Stimulated activated CD4-positive, alpha-beta T cell treated with anti-CD3 and anti-CD28 coated beads, Interleukin-1b, Interleukin-23, amount 100 ng/mL, for 4 hours (primary cell): ENCODE results near the gene SCP2D1.

Source experiments
- DNase-seq, 2 donors: peaks; one replicate each; pipeline ENCODE4 v3.0.0-alpha.2; 2020; ENCODE audit warnings: low read depth in 2 of 2

SCP2D1 gene

GRCh38 chr20:18815194-18815942 lies 1.8 kb downstream of the SCP2D1 start:
- DNase-seq, result no peak

DNA sequence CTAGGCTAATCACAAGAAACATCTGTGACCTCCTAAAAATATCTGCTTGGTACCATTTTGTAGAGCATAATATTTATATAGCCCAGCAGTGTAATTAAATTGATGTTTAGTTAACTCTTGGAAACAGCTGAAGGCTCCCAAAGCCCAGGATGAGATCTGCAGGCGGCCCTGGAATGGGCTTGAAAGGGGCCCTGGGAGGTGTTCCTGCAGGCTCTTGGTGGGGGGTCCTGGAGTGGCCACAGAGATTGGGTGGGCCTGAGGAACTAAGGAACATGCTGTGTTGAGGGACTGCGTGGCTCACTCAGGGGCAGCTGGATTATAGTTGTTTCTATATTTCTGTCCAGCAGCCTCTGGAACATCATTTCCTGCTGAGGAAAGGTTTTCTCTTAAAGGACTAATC lies 9.2 kb downstream of the SCP2D1 start:
- no peak for DNase-seq

DNA sequence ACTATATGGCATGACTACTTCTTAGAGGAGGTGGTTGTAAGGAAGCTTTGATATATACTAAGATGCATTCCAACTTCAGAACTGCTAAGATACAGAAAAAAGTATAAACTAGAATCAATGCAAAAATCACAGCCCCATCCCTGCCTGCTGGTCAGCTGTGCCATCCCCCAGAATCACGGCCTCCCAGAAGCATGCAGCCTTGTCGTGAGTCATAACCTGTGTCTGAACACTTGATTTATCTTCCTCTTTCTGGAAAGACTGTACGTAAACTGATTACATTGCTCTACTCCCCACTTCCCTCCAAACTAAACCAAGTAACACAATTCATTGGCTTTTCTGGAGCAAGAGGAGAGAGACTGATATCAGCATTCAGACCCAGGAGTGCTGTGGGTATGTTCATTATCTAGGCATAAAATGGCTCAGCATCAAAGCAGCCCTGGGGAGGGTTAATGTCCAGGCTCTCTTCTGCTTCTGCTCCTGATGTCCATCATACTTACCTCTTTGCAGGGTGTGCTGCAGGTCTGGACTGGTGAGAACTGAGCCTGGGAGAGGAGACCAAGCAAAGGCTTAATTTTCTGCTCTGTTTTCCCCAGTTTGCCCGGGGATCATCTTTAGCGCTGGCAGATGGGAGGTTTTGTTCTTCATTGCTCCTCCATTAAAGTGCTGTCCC lies 18.4 kb downstream of the SCP2D1 start:
- DNase-seq, result no peak

DNA sequence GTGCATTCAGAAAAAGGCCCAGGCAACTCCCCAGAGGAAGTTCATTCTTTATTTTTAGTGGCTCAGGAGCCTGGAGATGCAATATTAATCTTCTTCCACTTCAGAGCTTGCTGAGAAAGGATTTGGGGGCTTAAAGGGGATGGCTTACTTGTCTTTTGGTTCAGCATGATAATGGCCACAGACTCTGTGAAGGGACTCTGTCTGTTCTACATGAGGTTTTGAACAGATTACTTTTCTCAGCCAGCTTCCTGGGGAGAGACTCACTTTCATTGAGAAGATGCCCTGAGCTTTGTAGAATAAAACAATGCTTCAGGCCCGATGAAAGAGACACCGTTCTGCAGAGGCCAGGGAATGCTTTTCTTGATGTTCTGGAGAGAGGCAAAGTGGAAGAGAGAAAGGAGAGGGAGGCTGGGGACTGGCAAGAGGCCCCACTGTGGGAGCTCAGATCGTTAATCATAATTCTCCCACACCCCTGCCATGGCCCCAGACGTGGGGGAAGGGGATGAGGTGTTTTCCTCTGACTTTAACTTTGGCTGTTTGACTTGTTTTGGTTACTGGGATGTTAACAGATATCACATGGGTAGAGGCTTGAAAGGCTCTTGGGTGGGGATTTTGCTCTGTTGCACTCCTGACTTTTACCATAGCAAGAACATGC lies 19.1 kb downstream of the SCP2D1 start:
- no peak for DNase-seq

- no peak for DNase-seq
These were observed 22.1 kb downstream of the SCP2D1 start for GRCh38 chr20:18835466-18836256.

DNA sequence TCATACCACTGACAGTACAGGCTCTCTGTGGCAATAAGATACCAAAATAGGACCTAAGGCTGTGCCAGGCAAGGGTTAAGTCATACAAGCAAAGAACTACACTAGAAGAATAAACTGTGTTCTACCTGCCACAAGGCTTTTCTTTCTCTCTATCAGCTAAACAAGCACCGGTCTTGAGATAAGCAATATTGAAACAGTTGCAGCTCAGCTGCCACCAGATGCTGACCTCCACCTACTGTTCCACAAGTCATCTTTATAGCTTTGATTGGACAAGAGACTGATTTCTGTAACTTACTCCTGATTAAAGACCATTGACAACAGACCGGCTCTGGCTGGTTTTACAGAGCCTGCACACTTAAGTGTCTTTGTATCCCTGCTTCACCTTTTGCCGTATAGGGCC lies 24.1 kb downstream of the SCP2D1 start:
- no peak for DNase-seq

- no peak for DNase-seq
These were observed 26.1 kb downstream of the SCP2D1 start for GRCh38 chr20:18839507-18840247.

GRCh38 chr20:18840248-18840645 lies 26.7 kb downstream of the SCP2D1 start:
- no peak for DNase-seq

DNA sequence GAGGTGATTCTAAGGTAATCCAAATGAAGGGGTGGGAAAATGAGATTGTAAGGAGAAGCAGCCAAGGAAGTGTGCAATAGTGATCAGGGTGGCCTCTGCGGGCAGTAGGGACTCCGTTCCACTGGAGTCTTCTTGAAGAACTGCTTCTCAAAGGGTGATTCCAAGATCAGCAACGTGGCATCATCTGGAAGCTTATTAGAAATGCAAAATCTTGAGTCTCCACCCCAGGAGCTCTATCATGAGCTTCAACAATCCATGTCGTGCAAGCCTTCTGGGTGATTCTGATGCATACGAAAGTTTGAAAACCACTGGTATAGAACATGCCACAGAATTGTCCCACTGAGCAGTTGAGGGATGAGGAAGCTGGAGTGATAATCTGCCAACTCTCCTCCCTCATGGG lies 31.4 kb downstream of the SCP2D1 start:
- DNase-seq, result no peak

- DNase-seq, result no peak
These were observed 33.7 kb downstream of the SCP2D1 start for GRCh38 chr20:18847226-18847755.

GRCh38 chr20:18849131-18849530 lies 35.5 kb downstream of the SCP2D1 start:
- DNase-seq, result no peak

DNA sequence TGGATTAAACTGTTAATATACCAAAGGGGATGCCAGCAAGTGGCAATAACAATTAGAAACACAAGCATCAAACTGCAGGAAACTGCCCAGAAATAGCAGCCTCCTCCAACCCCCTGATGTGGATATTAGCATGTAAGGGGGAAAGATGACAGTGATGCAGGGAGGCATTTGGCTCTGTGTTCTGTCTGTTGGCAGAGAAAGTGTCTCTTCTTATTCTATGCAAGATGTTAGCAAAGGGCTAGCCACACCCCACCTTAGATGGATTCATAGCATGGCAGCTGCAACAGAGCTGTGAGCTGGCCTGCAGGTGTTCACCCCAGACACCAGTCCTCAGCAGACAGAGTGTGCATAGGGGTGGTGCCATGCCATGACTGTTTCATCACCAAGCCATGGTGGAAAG lies 38.0 kb downstream of the SCP2D1 start:
- no peak for DNase-seq

GRCh38 chr20:18852318-18852717 lies 38.7 kb downstream of the SCP2D1 start:
- DNase-seq, result no peak

DNA sequence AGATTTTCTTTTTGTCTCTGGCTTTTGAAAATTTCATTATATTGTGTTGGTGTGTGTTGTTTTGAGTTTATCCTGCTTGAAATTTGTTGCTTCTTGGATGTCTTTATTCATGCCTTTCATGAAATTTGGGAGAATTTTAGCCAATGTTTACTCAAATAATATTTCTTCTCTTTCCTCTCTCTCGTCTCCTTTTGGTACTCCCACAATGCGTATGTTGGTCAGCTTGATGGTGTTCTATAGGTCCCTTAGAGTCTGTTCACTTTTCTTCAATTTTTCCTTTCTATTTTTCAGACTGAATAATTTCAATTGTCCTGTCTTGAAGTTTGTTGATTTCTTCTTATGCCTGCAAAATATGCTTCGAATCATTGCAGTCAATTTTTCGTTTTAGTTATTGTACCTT lies 39.6 kb downstream of the SCP2D1 start:
- no peak for DNase-seq

DNA sequence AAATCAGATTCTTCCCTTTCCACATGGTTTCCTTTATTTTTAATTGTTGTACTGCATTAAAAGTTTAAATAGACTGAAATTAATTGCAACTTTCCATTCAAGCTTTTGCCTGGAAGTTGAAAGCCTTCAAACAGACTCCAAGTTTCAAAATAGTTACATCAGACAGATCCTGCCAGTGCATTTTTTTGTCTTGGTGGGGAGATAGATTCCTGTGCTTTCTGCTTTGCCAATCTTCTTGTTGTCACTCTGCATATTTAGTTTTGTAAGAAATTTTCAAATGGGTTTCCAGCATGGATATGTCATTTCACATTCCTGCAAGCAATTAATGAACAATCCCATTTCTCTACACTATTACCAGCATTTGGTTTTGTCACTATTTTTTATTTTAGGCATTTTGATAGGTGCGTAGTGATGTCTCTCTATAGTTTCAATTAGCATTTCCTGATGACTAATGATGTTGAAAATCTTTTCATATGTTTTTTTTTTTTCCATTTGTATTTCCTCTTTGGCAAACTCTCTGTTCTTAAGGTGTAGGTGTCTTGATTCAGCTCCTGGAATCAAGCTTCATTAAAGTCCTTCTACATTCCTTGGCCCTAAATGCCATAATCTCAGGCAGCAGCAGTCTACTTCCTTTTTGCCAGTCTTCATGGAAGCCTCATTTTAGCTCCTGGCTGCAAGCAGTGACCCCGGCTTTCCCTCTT lies 40.5 kb downstream of the SCP2D1 start:
- DNase-seq, result no peak

DNA sequence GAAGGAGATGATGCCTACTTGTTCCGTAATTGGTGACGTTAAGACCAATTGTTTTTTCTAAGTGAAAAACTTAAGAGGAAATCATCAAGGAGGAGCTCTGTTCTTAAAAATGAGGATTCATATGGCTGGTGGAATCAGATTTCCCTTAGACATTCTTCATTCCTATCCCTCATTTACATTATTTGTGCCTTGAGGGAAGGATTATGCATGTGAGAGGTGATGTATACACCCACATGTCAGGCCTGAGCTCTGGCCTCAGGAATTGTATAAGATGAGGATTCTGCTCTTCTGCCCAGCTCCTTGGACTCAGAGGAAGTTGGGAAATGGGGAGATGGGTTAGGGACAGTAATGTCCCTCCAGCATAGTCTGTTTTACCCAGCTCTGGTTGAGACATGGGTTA lies 42.3 kb downstream of the SCP2D1 start:
- no peak for DNase-seq

DNA sequence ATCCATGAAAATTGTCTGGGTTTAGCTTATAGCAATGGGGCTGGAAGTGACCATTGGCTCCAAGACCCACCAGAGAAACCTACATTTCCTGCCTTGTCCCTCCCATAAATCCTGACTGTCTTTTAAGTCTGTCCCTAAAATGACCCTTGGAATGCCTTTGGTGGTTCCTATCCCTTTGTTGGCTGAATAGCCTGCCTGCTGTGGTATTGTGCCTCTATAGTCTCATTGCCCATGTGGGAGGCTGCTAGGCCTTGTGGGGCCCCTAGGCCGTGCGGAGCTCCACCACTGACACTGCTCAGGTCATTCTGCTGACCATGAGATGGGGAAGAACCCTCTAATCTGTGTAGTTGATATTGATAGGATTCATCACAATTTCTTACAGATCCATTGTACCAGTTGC lies 43.3 kb downstream of the SCP2D1 start:
- DNase-seq, result no peak

- no peak for DNase-seq
These were observed 44.1 kb downstream of the SCP2D1 start for GRCh38 chr20:18857640-18858039.

- no peak for DNase-seq
These were observed 45.2 kb downstream of the SCP2D1 start for GRCh38 chr20:18858816-18859215.
